Measurements from ENCODE around the gene MDK.

The MDK gene

DNA sequence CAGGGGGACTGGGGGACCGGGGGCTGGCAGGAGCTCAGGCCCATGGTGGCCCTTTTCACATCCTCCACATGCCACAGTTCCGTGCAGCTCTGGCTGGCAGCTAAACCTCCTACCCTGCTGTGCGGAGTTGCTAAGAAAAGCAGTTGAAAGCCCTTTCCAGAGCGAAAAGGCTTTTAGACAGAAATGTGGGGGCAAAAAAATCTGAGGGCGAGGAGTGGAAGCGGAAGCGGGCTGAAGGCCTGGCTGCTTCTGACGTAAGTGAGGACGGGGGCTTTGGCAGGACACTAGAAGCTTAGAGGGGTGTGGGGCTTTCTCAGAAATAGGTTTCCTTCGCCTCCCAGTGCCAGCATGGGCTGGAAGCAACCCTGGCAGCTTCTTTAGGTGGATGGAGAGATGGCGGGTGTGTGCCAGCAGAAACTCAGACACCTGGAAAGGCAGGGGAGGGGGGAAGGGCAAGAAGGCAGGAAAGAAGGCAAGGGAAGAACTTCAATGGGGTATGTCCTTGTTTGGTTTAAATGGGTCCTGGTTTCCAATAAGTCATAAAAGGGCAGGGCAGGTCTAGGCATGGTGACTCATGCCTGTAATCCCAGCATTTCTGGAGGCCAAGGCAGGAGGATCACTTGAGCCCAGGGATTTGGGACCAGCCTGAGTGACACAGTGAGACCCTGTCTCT lies 45.4 kb upstream of the MDK start:
- Histone ChIP-seq H2AFZ (ENCODE audit: low read length) (no peak overlapping the region), H3K4me3 (ENCODE audit: low read length, poor library complexity, severe bottlenecking) (no peak overlapping the region), H3K79me2 (ENCODE audit: insufficient read depth, low read length) (no peaks in the 10 kb centered on the region), H3K9ac (ENCODE audit: low read depth, low read length, poor library complexity, severe bottlenecking) (no peak overlapping the region), H4K20me1 (ENCODE audit: insufficient read depth, low read length, poor library complexity, severe bottlenecking) (no peaks in the 10 kb centered on the region), H3F3A (ENCODE audit: low read depth) (no peaks in the 10 kb centered on the region), H3K27me3 (ENCODE audit: insufficient read depth, low read length, poor library complexity, severe bottlenecking) (peaks cover 14% of the 10 kb centered on the region), H3K4me2 (ENCODE audit: low read depth, low read length, poor library complexity, severe bottlenecking) (no peak overlapping the region), H3K4me1 (ENCODE audit: insufficient read depth, low read length, poor library complexity, severe bottlenecking) (peaks cover 48% of the 10 kb centered on the region), H3K9me2 (replicated peaks; ENCODE audit: low read depth, low read length) (no peaks in the 10 kb centered on the region), H3K9me3 (ENCODE audit: insufficient read depth, low read depth, low read length) (no peaks in the 10 kb centered on the region), H3K36me3 (ENCODE audit: insufficient read depth, low read length) (no peaks in the 10 kb centered on the region)
- TF ChIP-seq, protein P1, sequence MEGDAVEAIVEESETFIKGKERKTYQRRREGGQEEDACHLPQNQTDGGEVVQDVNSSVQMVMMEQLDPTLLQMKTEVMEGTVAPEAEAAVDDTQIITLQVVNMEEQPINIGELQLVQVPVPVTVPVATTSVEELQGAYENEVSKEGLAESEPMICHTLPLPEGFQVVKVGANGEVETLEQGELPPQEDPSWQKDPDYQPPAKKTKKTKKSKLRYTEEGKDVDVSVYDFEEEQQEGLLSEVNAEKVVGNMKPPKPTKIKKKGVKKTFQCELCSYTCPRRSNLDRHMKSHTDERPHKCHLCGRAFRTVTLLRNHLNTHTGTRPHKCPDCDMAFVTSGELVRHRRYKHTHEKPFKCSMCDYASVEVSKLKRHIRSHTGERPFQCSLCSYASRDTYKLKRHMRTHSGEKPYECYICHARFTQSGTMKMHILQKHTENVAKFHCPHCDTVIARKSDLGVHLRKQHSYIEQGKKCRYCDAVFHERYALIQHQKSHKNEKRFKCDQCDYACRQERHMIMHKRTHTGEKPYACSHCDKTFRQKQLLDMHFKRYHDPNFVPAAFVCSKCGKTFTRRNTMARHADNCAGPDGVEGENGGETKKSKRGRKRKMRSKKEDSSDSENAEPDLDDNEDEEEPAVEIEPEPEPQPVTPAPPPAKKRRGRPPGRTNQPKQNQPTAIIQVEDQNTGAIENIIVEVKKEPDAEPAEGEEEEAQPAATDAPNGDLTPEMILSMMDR (conservative IDR thresholded peaks at IDR 0.05; ENCODE audit: low read length) = no peak
- TF ChIP-seq EZH2phosphoT487 (IDR thresholded peaks at IDR 0.05; ENCODE audit: borderline replicate concordance) = no peak

DNA sequence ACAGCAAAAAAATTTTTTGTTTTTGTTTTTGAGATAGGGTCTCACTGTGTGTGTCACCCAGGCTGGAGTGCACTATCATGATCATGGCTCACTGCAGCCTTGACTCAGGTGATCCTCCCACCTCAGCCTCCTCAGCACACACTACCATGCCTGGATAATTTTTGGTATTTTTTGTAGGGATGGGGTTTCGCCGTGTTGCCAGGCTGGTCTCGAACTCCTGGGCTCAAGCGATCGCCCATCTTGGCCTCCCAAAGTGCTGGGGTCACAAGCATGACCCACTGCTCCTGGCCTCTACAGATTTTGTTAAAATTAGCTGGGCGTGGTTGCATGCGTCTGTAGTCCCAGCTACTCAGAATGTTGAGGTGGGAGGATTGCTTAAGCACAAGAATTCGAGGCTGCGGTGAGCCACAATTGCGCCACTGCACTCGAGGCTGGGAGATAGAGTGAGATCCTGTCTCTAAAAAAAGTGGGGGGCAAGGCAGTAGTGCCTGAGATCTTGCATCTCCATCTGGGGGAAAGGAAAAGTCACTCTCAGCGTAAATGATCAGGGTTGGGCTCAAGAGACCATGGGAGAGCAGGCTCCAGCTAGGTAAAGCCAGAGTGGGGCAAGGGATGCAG lies 44.8 kb upstream of the MDK start:
- no peaks in the 10 kb centered on the region for H3K79me2 ChIP-seq (ENCODE audit: insufficient read depth, low read length)
- H3K4me3 ChIP-seq (ENCODE audit: low read length, poor library complexity, severe bottlenecking) = no peak overlapping the region
- H3K9ac ChIP-seq (ENCODE audit: low read depth, low read length, poor library complexity, severe bottlenecking) = no peak overlapping the region
- H3K9me2 ChIP-seq (replicated peaks; ENCODE audit: low read depth, low read length) = no peaks in the 10 kb centered on the region
- H3K4me2 ChIP-seq (ENCODE audit: low read depth, low read length, poor library complexity, severe bottlenecking) = no peak overlapping the region
- H3F3A ChIP-seq (ENCODE audit: low read depth) = no peaks in the 10 kb centered on the region
- peaks cover 48% of the 10 kb centered on the region for H3K4me1 ChIP-seq (ENCODE audit: insufficient read depth, low read length, poor library complexity, severe bottlenecking)
- peaks cover 14% of the 10 kb centered on the region for H3K27me3 ChIP-seq (ENCODE audit: insufficient read depth, low read length, poor library complexity, severe bottlenecking)
- TF ChIP-seq, protein P1 (conservative IDR thresholded peaks at IDR 0.05; ENCODE audit: low read length) = no peak
- TF ChIP-seq EZH2phosphoT487 (IDR thresholded peaks at IDR 0.05; ENCODE audit: borderline replicate concordance) = no peak
- no peaks in the 10 kb centered on the region for H3K36me3 ChIP-seq (ENCODE audit: insufficient read depth, low read length)
- H2AFZ ChIP-seq (ENCODE audit: low read length) = no peak overlapping the region
- no peaks in the 10 kb centered on the region for H3K9me3 ChIP-seq (ENCODE audit: insufficient read depth, low read depth, low read length)
- no peaks in the 10 kb centered on the region for H4K20me1 ChIP-seq (ENCODE audit: insufficient read depth, low read length, poor library complexity, severe bottlenecking)

DNA sequence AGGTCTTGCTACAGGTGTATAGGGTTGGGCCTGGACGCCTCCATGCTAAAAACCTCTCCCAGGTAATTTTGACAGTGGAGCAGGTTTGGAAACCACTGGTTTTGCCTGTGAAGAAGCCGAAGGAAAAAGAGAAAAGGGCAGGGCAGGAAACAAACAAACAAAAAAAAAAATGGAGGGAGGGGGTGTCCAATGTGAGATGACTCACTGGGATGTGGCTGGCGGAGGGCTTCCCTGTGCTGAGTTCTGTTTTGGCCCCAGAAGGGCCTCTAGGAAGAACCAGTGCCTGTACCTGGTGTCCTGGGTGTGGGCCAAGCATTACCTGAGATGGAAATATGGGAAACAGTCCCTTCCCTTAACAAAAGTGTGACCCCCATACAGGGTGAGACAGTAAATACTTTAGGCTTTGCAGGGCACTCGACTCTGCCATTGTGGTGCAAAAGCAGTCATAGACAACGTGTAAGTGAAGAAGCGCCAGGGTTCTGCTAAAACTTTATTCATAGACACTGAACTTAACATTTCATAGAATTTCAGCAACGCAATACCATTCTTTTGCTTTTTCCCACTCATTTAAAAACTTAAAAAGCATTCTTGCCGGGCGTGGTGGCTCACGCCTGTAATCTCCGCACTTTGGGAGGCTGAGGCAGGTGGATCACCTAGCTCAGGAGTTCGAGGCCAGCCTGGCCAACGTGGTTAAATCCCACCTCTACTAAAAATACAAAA lies 43.7 kb upstream of the MDK start:
- no peak overlapping the region for H2AFZ ChIP-seq (ENCODE audit: low read length)
- peaks cover 6% of the 10 kb centered on the region; the same call in 1 of the 2 replicates for H3F3A ChIP-seq (ENCODE audit: low read depth)
- H3K4me2 ChIP-seq (ENCODE audit: low read depth, low read length, poor library complexity, severe bottlenecking) = no peak overlapping the region
- no peaks in the 10 kb centered on the region for H3K79me2 ChIP-seq (ENCODE audit: insufficient read depth, low read length)
- TF ChIP-seq, protein P1 (conservative IDR thresholded peaks at IDR 0.05; ENCODE audit: low read length) = no peak
- no peak for TF ChIP-seq EZH2phosphoT487 (IDR thresholded peaks at IDR 0.05; ENCODE audit: borderline replicate concordance)
- no peak overlapping the region for H3K4me3 ChIP-seq (ENCODE audit: low read length, poor library complexity, severe bottlenecking)
- H3K9me3 ChIP-seq (ENCODE audit: insufficient read depth, low read depth, low read length) = no peaks in the 10 kb centered on the region
- no peaks in the 10 kb centered on the region for H3K36me3 ChIP-seq (ENCODE audit: insufficient read depth, low read length)
- H3K27me3 ChIP-seq (ENCODE audit: insufficient read depth, low read length, poor library complexity, severe bottlenecking) = peaks cover 9% of the 10 kb centered on the region
- H3K9ac ChIP-seq (ENCODE audit: low read depth, low read length, poor library complexity, severe bottlenecking) = no peak overlapping the region
- H3K4me1 ChIP-seq (ENCODE audit: insufficient read depth, low read length, poor library complexity, severe bottlenecking) = peaks cover 49% of the 10 kb centered on the region
- no peaks in the 10 kb centered on the region for H3K9me2 ChIP-seq (replicated peaks; ENCODE audit: low read depth, low read length)
- H4K20me1 ChIP-seq (ENCODE audit: insufficient read depth, low read length, poor library complexity, severe bottlenecking) = no peaks in the 10 kb centered on the region
